Loucy (cell line): ENCODE measurements around the gene NGRN.

ENCODE experiments used
- H2AFZ ChIP-seq: fragments of 200-600 bp; sonication (generic); 2 replicates; pipeline ENCODE4 v1.6.0; 2016; ENCODE audit warnings: antibody characterized with exemption, mild to moderate bottlenecking, low read length, moderate library complexity
- H3F3A ChIP-seq: fragments of 200-600 bp; 2 replicates; pipeline ENCODE4 v1.6.0; 2016; ENCODE audit warnings: antibody characterized with exemption, low read depth, mild to moderate bottlenecking
- H3K27me3 ChIP-seq: fragments of 200-600 bp; sonication (generic); 2 replicates; pipeline ENCODE4 v1.6.1; 2014; ENCODE audit warnings: low read length, mild to moderate bottlenecking; ENCODE audit not compliant: insufficient read depth, poor library complexity, severe bottlenecking
- H3K36me3 ChIP-seq: fragments of 200-600 bp; sonication (generic); 2 replicates; pipeline ENCODE4 v1.6.1; 2016; ENCODE audit warnings: low read length; ENCODE audit not compliant: insufficient read depth
- H3K4me1 ChIP-seq: fragments of 200-600 bp; sonication (generic); 2 replicates; pipeline ENCODE4 v1.5.1; 2014; ENCODE audit warnings: low read length, mild to moderate bottlenecking; ENCODE audit not compliant: insufficient read depth, poor library complexity, severe bottlenecking
- H3K4me2 ChIP-seq: fragments of 200-600 bp; sonication (generic); 2 replicates; pipeline ENCODE4 v1.6.0; 2014; ENCODE audit warnings: antibody characterized with exemption, low read length, low read depth, mild to moderate bottlenecking; ENCODE audit not compliant: poor library complexity, severe bottlenecking
- H3K4me3 ChIP-seq: fragments of 200-600 bp; sonication (generic); 2 replicates; pipeline ENCODE4 v1.5.1; 2014; ENCODE audit warnings: low read length, mild to moderate bottlenecking, mixed read lengths; ENCODE audit not compliant: poor library complexity, severe bottlenecking
- H3K79me2 ChIP-seq: fragments of 200-600 bp; sonication (generic); 2 replicates; pipeline ENCODE4 v1.6.1; 2014; ENCODE audit warnings: low read length; ENCODE audit not compliant: insufficient read depth
- H3K9ac ChIP-seq: fragments of 200-600 bp; sonication (generic); 2 replicates; pipeline ENCODE4 v1.6.0; 2014; ENCODE audit warnings: mild to moderate bottlenecking, low read depth, low read length, moderate library complexity; ENCODE audit not compliant: poor library complexity, severe bottlenecking
- H3K9me2 ChIP-seq: fragments of 200-600 bp; sonication (generic); replicated peaks from 2 replicates; pipeline ENCODE4 v1.6.1; 2016; ENCODE audit warnings: low read depth, low read length, mixed read lengths
- H3K9me3 ChIP-seq: fragments of 200-600 bp; sonication (generic); 2 replicates; pipeline ENCODE4 v1.6.1; 2014; ENCODE audit warnings: mild to moderate bottlenecking, antibody characterized with exemption, low read length, low read depth; ENCODE audit not compliant: insufficient read depth
- H4K20me1 ChIP-seq: fragments of 200-600 bp; sonication (generic); 2 replicates; pipeline ENCODE4 v1.6.0; 2014; ENCODE audit warnings: antibody characterized with exemption, low read length, mild to moderate bottlenecking; ENCODE audit not compliant: insufficient read depth, poor library complexity, severe bottlenecking
- CTCF ChIP-seq: fragments of 200-600 bp; sonication (generic); conservative IDR thresholded peaks from 2 replicates; pipeline ENCODE4 v1.5.1; 2014; ENCODE audit warnings: mild to moderate bottlenecking, antibody characterized with exemption, low read length
- EZH2phosphoT487 ChIP-seq: fragments of 200-600 bp; IDR thresholded peaks from 2 replicates; pipeline ENCODE4 v1.6.1; 2018; ENCODE audit warnings: antibody characterized with exemption, mild to moderate bottlenecking, moderate library complexity, borderline replicate concordance

Gene NGRN

GRCh38 chr15:90305932-90306331 is 40.5 kb downstream of the NGRN start:
- Histone ChIP-seq H3K4me1 (peaks cover 11% of the 10 kb centered on the region), H3K9ac (no peak overlapping the region), H2AFZ (peak overlapping the region; percentile 50; the same call in 1 of the 2 replicates), H4K20me1 (no peaks in the 10 kb centered on the region), H3K27me3 (no peaks in the 10 kb centered on the region), H3K36me3 (no peaks in the 10 kb centered on the region), H3K9me2 (no peaks in the 10 kb centered on the region), H3K4me2 (no peak overlapping the region), H3F3A (no peaks in the 10 kb centered on the region), H3K79me2 (no peaks in the 10 kb centered on the region), H3K4me3 (no peak overlapping the region), H3K9me3 (no peaks in the 10 kb centered on the region)
- TF ChIP-seq CTCF, result no peak
- no peak for TF ChIP-seq EZH2phosphoT487

DNA sequence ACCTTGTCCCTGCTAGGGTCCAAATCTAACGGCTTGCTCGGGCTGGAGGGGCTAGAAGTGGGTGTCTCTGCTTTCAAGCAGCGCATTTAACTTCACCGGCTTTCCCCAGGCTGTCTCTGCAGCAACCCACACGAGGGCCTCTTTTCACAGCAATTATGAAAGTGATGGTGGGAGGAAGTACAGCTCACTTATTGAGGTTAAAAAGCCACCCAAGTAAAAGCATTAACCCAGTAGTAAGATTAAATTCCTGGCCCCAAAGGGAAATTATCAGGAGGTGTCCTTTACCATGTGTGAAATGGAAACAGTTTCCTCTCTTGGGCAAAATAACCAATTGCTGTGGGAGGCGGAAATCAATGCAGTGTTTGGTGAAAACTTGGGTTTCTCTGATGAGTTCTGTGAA is 41.1 kb downstream of the NGRN start:
- H3K27me3 ChIP-seq, result no peaks in the 10 kb centered on the region
- no peaks in the 10 kb centered on the region for H3K36me3 ChIP-seq
- H3K4me2 ChIP-seq, result no peak overlapping the region
- no peak for TF ChIP-seq EZH2phosphoT487
- TF ChIP-seq CTCF, result no peak; the same call in 1 of the 2 replicates
- H3K9ac ChIP-seq, result no peak overlapping the region
- no peaks in the 10 kb centered on the region for H3K79me2 ChIP-seq
- no peaks in the 10 kb centered on the region for H3K9me3 ChIP-seq
- peaks cover 11% of the 10 kb centered on the region for H3K4me1 ChIP-seq
- peak overlapping the region; percentile 50; the same call in 1 of the 2 replicates for H2AFZ ChIP-seq
- H3K4me3 ChIP-seq, result no peak overlapping the region
- H3F3A ChIP-seq, result no peaks in the 10 kb centered on the region
- no peaks in the 10 kb centered on the region for H3K9me2 ChIP-seq
- H4K20me1 ChIP-seq, result no peaks in the 10 kb centered on the region

GRCh38 chr15:90307661-90308060 is 42.2 kb downstream of the NGRN start:
- no peak overlapping the region for H2AFZ ChIP-seq
- H3K9me2 ChIP-seq, result no peaks in the 10 kb centered on the region
- no peaks in the 10 kb centered on the region for H3K79me2 ChIP-seq
- no peaks in the 10 kb centered on the region for H3K36me3 ChIP-seq
- H3K27me3 ChIP-seq, result no peaks in the 10 kb centered on the region
- no peaks in the 10 kb centered on the region for H3F3A ChIP-seq
- peaks cover 11% of the 10 kb centered on the region for H3K4me1 ChIP-seq
- no peaks in the 10 kb centered on the region for H4K20me1 ChIP-seq
- H3K9ac ChIP-seq, result no peak overlapping the region
- no peak for TF ChIP-seq CTCF
- TF ChIP-seq EZH2phosphoT487, result no peak
- no peak overlapping the region for H3K4me3 ChIP-seq
- H3K4me2 ChIP-seq, result no peak overlapping the region
- no peaks in the 10 kb centered on the region for H3K9me3 ChIP-seq
